DMS 273 treated with DMSO at 0.1 percent for 48 hours (cell line): Measurements from ENCODE around the gene CTNND2.
"Not testable (repeated sequence)": the region's sequence is repeated elsewhere in the genome, so short reads cannot be mapped to it uniquely, and the experiment has no call there.

Experiments used
- DNase-seq: peaks from one replicate; lab custom pipeline; 2025; lab: John Stamatoyannopoulos, UW

Gene CTNND2

GRCh38 chr5:11319836-11320580 is 584.2 kb downstream of the CTNND2 start:
- DNase-seq, result no peak

GRCh38 chr5:11313694-11314093 is 590.6 kb downstream of the CTNND2 start:
- DNase-seq, result not testable (repeated sequence)

- DNase-seq, result no peak
Observed at GRCh38 chr5:11311731-11312130, 592.5 kb downstream of the CTNND2 start.

- DNase-seq, result no peak
Observed at GRCh38 chr5:11311272-11311671, 593.0 kb downstream of the CTNND2 start.

GRCh38 chr5:11310158-11310557 is 594.1 kb downstream of the CTNND2 start:
- DNase-seq, result no peak

GRCh38 chr5:11306365-11306764 is 597.9 kb downstream of the CTNND2 start:
- DNase-seq, result no peak

- no peak for DNase-seq
Observed at GRCh38 chr5:11305245-11305644, 599.0 kb downstream of the CTNND2 start.

GRCh38 chr5:11304641-11305040 is 599.6 kb downstream of the CTNND2 start:
- DNase-seq, result no peak

- DNase-seq, result no peak
Observed at GRCh38 chr5:11302663-11303062, 601.6 kb downstream of the CTNND2 start.

GRCh38 chr5:11301171-11301570 is 603.1 kb downstream of the CTNND2 start:
- no peak for DNase-seq

GRCh38 chr5:11300736-11301135 is 603.5 kb downstream of the CTNND2 start:
- DNase-seq, result no peak

GRCh38 chr5:11298877-11299276 is 605.4 kb downstream of the CTNND2 start:
- DNase-seq, result no peak

GRCh38 chr5:11293523-11293922 is 610.7 kb downstream of the CTNND2 start:
- DNase-seq, result no peak

- DNase-seq, result no peak
Observed at GRCh38 chr5:11292648-11293356, 611.4 kb downstream of the CTNND2 start.

GRCh38 chr5:11289733-11290132 is 614.5 kb downstream of the CTNND2 start:
- DNase-seq, result no peak

GRCh38 chr5:11289208-11289607 is 615.0 kb downstream of the CTNND2 start:
- no peak for DNase-seq

- DNase-seq, result no peak
Observed at GRCh38 chr5:11281842-11282241, 622.4 kb downstream of the CTNND2 start.

GRCh38 chr5:11277323-11277722 is 626.9 kb downstream of the CTNND2 start:
- DNase-seq, result no peak

- no peak for DNase-seq
Observed at GRCh38 chr5:11273180-11273903, 630.9 kb downstream of the CTNND2 start.

GRCh38 chr5:11269515-11269914 is 634.7 kb downstream of the CTNND2 start:
- DNase-seq, result no peak

GRCh38 chr5:11268891-11269290 is 635.4 kb downstream of the CTNND2 start:
- no peak for DNase-seq

GRCh38 chr5:11266331-11266730 is 637.9 kb downstream of the CTNND2 start:
- no peak for DNase-seq

GRCh38 chr5:11261241-11261640 is 643.0 kb downstream of the CTNND2 start:
- DNase-seq, result no peak
